DOHH2 (cell line): Measurements from ENCODE around the gene IRF9.

ENCODE experiments used
- CTCF ChIP-seq: fragments of 200-600 bp; sonication (generic); IDR thresholded peaks from one replicate; pipeline ENCODE4 v1.5.1; 2014; ENCODE audit warnings: antibody characterized with exemption, mild to moderate bottlenecking, low read depth, low read length; ENCODE audit not compliant: poor library complexity, severe bottlenecking
- EZH2phosphoT487 ChIP-seq: fragments of 200-600 bp; sonication (generic); IDR thresholded peaks from 2 replicates; pipeline ENCODE4 v1.6.1; 2017; ENCODE audit warnings: borderline replicate concordance, mild to moderate bottlenecking, antibody characterized with exemption, low read length, moderate library complexity, mixed read lengths

GRCh38 chr14:24151404-24152080 is 9.5 kb upstream of the IRF9 start:
- TF ChIP-seq CTCF (no peak), EZH2phosphoT487 (no peak)
